ENCODE measurements around the gene FADS3. TPM values are rescaled to one million over a fixed set of nuclear protein-coding genes. Genes with fewer than 3 reads are reported as not detected.

Gene FADS3
- total and polyA plus RNA-seq, 2 of the 13 experiments (the other 11 are each of a cell fraction or from before 2014, with no cell fraction given), result 13.4 to 23.2 TPM

DNA sequence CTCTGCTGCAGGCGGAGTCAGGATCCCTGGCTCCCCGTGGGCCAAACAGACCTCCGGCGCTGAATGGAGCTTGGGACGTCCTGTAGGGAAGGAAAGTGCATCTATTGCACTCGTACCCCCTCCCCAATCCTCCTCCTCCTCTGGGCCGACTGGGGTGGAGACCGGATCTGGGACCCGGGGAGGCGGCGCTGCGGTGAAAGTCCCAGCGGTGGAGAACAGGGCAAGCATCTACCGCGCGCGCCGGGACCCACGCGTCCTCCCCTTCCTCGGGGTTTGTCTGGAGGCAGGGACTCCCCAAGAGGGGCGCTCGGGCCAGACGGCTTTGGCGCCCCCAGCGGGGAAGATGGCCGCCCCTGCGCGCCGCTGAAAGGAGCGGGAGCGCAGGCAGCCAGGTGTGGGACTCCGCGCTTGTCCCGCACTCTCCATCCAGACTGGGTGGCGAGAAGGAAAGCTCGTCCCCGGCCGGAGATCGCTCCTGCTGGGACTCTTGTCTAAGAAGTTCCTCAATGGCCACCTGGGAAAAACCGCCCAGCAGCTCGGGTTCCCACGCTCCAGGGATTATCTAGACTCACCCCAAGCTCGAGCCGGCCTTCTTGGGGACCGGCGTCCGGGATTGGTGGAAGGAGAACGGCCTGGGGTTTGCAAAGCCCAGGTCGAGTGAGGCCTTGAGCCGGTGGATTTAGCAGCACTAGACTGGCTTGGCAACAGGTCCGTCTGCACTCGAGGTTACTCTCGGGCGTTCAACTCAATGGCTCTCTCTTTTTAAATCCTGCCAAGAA is 62.5 kb downstream of the FADS3 start (continued):
- TF ChIP-seq, protein P1, sequence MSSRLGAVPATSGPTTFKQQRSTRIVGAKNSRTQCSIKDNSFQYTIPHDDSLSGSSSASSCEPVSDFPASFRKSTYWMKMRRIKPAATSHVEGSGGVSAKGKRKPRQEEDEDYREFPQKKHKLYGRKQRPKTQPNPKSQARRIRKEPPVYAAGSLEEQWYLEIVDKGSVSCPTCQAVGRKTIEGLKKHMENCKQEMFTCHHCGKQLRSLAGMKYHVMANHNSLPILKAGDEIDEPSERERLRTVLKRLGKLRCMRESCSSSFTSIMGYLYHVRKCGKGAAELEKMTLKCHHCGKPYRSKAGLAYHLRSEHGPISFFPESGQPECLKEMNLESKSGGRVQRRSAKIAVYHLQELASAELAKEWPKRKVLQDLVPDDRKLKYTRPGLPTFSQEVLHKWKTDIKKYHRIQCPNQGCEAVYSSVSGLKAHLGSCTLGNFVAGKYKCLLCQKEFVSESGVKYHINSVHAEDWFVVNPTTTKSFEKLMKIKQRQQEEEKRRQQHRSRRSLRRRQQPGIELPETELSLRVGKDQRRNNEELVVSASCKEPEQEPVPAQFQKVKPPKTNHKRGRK (CRISPR knock-in tag; IDR thresholded peaks at IDR 0.05), result no peak
- TF ChIP-seq, protein P2, sequence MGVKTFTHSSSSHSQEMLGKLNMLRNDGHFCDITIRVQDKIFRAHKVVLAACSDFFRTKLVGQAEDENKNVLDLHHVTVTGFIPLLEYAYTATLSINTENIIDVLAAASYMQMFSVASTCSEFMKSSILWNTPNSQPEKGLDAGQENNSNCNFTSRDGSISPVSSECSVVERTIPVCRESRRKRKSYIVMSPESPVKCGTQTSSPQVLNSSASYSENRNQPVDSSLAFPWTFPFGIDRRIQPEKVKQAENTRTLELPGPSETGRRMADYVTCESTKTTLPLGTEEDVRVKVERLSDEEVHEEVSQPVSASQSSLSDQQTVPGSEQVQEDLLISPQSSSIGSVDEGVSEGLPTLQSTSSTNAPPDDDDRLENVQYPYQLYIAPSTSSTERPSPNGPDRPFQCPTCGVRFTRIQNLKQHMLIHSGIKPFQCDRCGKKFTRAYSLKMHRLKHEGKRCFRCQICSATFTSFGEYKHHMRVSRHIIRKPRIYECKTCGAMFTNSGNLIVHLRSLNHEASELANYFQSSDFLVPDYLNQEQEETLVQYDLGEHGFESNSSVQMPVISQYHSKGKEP (CRISPR knock-in tag; IDR thresholded peaks at IDR 0.05), result no peak
- TF ChIP-seq ZNF839 (CRISPR knock-in tag; IDR thresholded peaks at IDR 0.05; ENCODE audit: borderline replicate concordance) (no peak), ZNF788 (CRISPR knock-in tag; IDR thresholded peaks at IDR 0.05; ENCODE audit: borderline replicate concordance) (no peak; the same call in 1 of the 2 replicates), RFX5 (IDR thresholded peaks at IDR 0.05; ENCODE audit: low read depth, low read length) (no peak), ZNF883 (CRISPR knock-in tag; IDR thresholded peaks at IDR 0.05; ENCODE audit: not compliant biosample characterization) (no peak), KMT2B (CRISPR knock-in tag; IDR thresholded peaks at IDR 0.05) (no peak), ZNF703 (CRISPR knock-in tag; IDR thresholded peaks at IDR 0.05; ENCODE audit: borderline replicate concordance) (no peak), ZNF557 (CRISPR knock-in tag; IDR thresholded peaks at IDR 0.05) (no peak), HDAC1 (CRISPR knock-in tag; IDR thresholded peaks at IDR 0.05) (0 out of 2 replicates have a peak, but pooled peaks have one; percentile 4), NBN (conservative IDR thresholded peaks at IDR 0.05) (no peak), ZNF260 (CRISPR knock-in tag; IDR thresholded peaks at IDR 0.05; ENCODE audit: borderline replicate concordance, low read depth) (no peak)
- TF ChIP-seq, protein P3, sequence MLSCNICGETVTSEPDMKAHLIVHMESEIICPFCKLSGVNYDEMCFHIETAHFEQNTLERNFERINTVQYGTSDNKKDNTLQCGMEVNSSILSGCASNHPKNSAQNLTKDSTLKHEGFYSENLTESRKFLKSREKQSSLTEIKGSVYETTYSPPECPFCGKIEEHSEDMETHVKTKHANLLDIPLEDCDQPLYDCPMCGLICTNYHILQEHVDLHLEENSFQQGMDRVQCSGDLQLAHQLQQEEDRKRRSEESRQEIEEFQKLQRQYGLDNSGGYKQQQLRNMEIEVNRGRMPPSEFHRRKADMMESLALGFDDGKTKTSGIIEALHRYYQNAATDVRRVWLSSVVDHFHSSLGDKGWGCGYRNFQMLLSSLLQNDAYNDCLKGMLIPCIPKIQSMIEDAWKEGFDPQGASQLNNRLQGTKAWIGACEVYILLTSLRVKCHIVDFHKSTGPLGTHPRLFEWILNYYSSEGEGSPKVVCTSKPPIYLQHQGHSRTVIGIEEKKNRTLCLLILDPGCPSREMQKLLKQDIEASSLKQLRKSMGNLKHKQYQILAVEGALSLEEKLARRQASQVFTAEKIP (CRISPR knock-in tag; IDR thresholded peaks at IDR 0.05; ENCODE audit: borderline replicate concordance), result no peak
- TF ChIP-seq, protein P4, sequence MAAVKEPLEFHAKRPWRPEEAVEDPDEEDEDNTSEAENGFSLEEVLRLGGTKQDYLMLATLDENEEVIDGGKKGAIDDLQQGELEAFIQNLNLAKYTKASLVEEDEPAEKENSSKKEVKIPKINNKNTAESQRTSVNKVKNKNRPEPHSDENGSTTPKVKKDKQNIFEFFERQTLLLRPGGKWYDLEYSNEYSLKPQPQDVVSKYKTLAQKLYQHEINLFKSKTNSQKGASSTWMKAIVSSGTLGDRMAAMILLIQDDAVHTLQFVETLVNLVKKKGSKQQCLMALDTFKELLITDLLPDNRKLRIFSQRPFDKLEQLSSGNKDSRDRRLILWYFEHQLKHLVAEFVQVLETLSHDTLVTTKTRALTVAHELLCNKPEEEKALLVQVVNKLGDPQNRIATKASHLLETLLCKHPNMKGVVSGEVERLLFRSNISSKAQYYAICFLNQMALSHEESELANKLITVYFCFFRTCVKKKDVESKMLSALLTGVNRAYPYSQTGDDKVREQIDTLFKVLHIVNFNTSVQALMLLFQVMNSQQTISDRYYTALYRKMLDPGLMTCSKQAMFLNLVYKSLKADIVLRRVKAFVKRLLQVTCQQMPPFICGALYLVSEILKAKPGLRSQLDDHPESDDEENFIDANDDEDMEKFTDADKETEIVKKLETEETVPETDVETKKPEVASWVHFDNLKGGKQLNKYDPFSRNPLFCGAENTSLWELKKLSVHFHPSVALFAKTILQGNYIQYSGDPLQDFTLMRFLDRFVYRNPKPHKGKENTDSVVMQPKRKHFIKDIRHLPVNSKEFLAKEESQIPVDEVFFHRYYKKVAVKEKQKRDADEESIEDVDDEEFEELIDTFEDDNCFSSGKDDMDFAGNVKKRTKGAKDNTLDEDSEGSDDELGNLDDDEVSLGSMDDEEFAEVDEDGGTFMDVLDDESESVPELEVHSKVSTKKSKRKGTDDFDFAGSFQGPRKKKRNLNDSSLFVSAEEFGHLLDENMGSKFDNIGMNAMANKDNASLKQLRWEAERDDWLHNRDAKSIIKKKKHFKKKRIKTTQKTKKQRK (IDR thresholded peaks at IDR 0.05; ENCODE audit: low read length), result no peak
- TF ChIP-seq, protein P5, sequence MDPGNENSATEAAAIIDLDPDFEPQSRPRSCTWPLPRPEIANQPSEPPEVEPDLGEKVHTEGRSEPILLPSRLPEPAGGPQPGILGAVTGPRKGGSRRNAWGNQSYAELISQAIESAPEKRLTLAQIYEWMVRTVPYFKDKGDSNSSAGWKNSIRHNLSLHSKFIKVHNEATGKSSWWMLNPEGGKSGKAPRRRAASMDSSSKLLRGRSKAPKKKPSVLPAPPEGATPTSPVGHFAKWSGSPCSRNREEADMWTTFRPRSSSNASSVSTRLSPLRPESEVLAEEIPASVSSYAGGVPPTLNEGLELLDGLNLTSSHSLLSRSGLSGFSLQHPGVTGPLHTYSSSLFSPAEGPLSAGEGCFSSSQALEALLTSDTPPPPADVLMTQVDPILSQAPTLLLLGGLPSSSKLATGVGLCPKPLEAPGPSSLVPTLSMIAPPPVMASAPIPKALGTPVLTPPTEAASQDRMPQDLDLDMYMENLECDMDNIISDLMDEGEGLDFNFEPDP (CRISPR knock-in tag; conservative IDR thresholded peaks at IDR 0.05), result no peak
- TF ChIP-seq, protein P6, sequence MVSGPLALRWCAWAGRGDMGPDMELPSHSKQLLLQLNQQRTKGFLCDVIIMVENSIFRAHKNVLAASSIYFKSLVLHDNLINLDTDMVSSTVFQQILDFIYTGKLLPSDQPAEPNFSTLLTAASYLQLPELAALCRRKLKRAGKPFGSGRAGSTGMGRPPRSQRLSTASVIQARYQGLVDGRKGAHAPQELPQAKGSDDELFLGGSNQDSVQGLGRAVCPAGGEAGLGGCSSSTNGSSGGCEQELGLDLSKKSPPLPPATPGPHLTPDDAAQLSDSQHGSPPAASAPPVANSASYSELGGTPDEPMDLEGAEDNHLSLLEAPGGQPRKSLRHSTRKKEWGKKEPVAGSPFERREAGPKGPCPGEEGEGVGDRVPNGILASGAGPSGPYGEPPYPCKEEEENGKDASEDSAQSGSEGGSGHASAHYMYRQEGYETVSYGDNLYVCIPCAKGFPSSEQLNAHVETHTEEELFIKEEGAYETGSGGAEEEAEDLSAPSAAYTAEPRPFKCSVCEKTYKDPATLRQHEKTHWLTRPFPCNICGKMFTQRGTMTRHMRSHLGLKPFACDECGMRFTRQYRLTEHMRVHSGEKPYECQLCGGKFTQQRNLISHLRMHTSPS (CRISPR knock-in tag; IDR thresholded peaks at IDR 0.05; ENCODE audit: low read depth), result no peak
